ENCODE data around the gene SNRNP40.

GRCh38 chr1:31230378-31230777 is 66.2 kb downstream of the SNRNP40 start:
- TF ChIP-seq YY1 (IDR thresholded peaks at IDR 0.05; ENCODE audit: insufficient read depth, insufficient read length) (no peak), ZNF274 (IDR thresholded peaks at IDR 0.05; ENCODE audit: low read depth, low read length) (no peak), SUZ12 (IDR thresholded peaks at IDR 0.05; ENCODE audit: extremely low read depth, insufficient read depth, insufficient read length) (no peak)

All from NT2/D1 (cell line).